Mucosa of rectum (tissue), 2 donors: ENCODE data around the gene MMP20.
"Not testable (repeated sequence)": the region's sequence is repeated elsewhere in the genome, so short reads cannot be mapped to it uniquely, and the experiment has no call there.

Experiments
- H3K27ac ChIP-seq, 2 donors: one replicate each; pipeline ENCODE4 v1.7.0; 2013; ENCODE audit warnings: inconsistent platforms in 2 of 2, low read depth in 2 of 2, low read length in 2 of 2
- H3K27me3 ChIP-seq, 2 donors: one replicate each; pipeline ENCODE4 v1.7.0; 2013; ENCODE audit warnings: low read length in 2 of 2; ENCODE audit not compliant: control insufficient read depth in 2 of 2, insufficient read depth in 2 of 2
- H3K36me3 ChIP-seq, 2 donors: one replicate each; pipeline ENCODE4 v1.7.0; 2013; ENCODE audit warnings: low read length in 2 of 2; ENCODE audit not compliant: control insufficient read depth in 2 of 2, insufficient read depth in 2 of 2
- H3K4me1 ChIP-seq, 2 donors: one replicate each; pipeline ENCODE4 v1.7.0; 2013; ENCODE audit warnings: low read length in 2 of 2, mild to moderate bottlenecking in 1 of 2; ENCODE audit not compliant: control insufficient read depth in 2 of 2, insufficient read depth in 2 of 2
- H3K4me3 ChIP-seq, 2 donors: one replicate each; pipeline ENCODE4 v1.7.0; 2013; ENCODE audit warnings: low read length in 2 of 2
- H3K9ac ChIP-seq, 2 donors: one replicate each; pipeline ENCODE4 v1.7.0; 2013; ENCODE audit warnings: low read length in 2 of 2, low read depth in 1 of 2, mild to moderate bottlenecking in 1 of 2
- H3K9me3 ChIP-seq, 2 donors: one replicate each; pipeline ENCODE4 v1.7.0; 2013; ENCODE audit warnings: low read length in 2 of 2; ENCODE audit not compliant: control insufficient read depth in 2 of 2
- donor health status: healthy.
- donor health status: Normal muscosa, but diverticular disease.

The MMP20 gene

DNA sequence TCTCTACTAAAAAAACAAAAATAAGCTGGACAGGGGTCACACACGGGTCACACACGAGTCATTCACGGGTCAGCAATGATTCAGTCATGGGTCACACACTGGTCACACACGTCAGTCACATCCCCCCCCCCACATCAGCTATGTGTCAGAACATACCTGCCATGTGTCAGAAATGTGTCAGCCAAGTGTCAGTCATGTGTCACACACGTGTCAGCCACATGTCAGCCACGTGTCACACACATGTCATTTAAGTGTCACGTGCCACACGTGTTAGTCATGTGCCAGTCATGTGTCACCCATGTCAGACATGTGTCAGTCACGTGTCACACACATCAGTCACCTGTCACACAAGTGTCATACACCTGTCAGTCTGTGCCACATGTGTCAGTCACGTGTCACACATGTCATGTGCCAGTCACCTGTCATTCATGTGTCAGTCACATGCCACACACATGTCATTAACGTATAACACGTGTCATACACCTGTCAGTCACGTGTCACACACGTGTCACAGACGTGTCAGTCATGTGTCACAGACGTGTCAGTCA, 28.7 kb upstream of the MMP20 start:
- no peak overlapping the region for H3K27ac ChIP-seq
- H3K27me3 ChIP-seq: peaks cover 0 to 2% of the 10 kb centered on the region in 2 donors
- H3K9ac ChIP-seq: no peak overlapping the region
- no peaks in the 10 kb centered on the region for H3K4me1 ChIP-seq
- H3K4me3 ChIP-seq: no peak overlapping the region
- H3K9me3 ChIP-seq: peaks cover 0 to 3% of the 10 kb centered on the region in 2 donors
- H3K36me3 ChIP-seq: no peaks in the 10 kb centered on the region

- H3K4me3 ChIP-seq: no peak overlapping the region
- no peaks in the 10 kb centered on the region for H3K9me3 ChIP-seq
- H3K36me3 ChIP-seq: no peaks in the 10 kb centered on the region
- no peaks in the 10 kb centered on the region for H3K27me3 ChIP-seq
- no peaks in the 10 kb centered on the region for H3K4me1 ChIP-seq
- H3K27ac ChIP-seq: no peak overlapping the region
- no peak overlapping the region for H3K9ac ChIP-seq
These were observed 22.3 kb upstream of the MMP20 start for GRCh38 chr11:102647430-102647829.

DNA sequence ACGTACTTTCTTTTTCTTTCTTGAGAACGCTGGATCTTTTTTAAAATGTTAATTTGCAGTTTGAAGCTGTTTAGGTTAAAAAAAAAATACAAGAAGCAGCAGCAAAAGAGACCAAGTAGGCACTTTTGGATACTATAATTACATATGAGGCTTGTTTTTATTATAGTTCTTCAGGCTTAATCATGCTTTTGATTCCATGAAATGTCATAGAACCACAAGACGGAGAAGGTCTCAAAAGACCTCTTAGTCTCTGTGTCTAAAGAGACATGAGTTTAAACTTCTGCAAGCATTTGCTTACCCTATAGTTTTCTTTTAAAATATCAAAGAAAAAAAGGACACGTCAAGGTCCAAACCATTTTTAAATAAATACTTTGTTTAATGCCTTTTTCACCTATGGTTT, 18.8 kb upstream of the MMP20 start:
- no peak overlapping the region for H3K4me3 ChIP-seq
- no peaks in the 10 kb centered on the region for H3K9me3 ChIP-seq
- H3K27ac ChIP-seq: no peak overlapping the region
- H3K9ac ChIP-seq: no peak overlapping the region
- H3K27me3 ChIP-seq: no peaks in the 10 kb centered on the region
- no peaks in the 10 kb centered on the region for H3K4me1 ChIP-seq
- no peaks in the 10 kb centered on the region for H3K36me3 ChIP-seq

DNA sequence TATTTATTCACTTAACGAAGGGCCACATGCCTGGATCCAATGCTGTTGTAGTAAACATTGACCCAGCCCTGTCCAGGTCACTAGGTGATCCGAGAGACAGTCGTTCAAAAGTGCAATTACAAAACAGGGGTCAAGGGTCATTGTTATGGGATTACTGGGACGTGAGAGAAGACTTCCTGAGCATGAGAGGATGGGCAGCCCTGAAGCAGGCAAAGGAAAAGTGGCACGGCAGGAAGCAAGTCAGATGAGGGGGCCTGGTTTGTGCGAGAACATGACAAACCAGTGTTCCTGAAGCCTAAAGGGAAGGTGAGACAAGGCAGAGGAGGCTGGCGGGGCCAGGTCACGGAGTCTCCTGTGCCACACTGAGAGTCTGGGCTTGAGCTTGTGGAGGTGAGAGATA, 15.8 kb upstream of the MMP20 start:
- no peaks in the 10 kb centered on the region for H3K9me3 ChIP-seq
- no peak overlapping the region for H3K27ac ChIP-seq
- H3K4me1 ChIP-seq: no peaks in the 10 kb centered on the region
- H3K9ac ChIP-seq: no peak overlapping the region
- H3K4me3 ChIP-seq: no peak overlapping the region
- no peaks in the 10 kb centered on the region for H3K27me3 ChIP-seq
- H3K36me3 ChIP-seq: no peaks in the 10 kb centered on the region

GRCh38 chr11:102639656-102640055, 14.5 kb upstream of the MMP20 start:
- Histone ChIP-seq H3K27me3 (no peaks in the 10 kb centered on the region), H3K9me3 (no peaks in the 10 kb centered on the region), H3K4me1 (no peaks in the 10 kb centered on the region), H3K9ac (no peak overlapping the region), H3K27ac (no peak overlapping the region), H3K4me3 (no peak overlapping the region), H3K36me3 (no peaks in the 10 kb centered on the region)

DNA sequence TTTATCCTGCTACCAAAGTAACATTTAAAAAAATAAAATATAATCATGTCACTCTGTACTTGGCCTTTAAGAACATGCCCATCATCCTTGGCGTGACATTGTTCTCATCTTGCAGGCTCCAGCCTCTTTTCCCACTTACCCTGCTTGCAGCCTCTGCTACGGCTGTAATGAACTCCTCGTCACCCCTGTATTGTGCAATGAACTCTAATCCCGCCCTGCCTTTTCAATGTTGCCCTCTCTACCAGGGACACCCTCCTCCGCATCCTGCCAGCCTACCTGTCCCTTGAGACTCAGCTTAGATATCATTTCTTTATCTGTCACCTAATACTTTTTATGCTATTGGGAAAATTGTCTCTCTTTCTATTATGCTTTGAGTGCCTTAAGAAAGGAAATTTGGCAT, 12.6 kb upstream of the MMP20 start:
- H3K36me3 ChIP-seq: no peaks in the 10 kb centered on the region

GRCh38 chr11:102633385-102634026, 8.4 kb upstream of the MMP20 start:
- Histone ChIP-seq H3K36me3 (no peaks in the 10 kb centered on the region), H3K27me3 (no peaks in the 10 kb centered on the region), H3K9me3 (no peaks in the 10 kb centered on the region), H3K4me1 (no peaks in the 10 kb centered on the region), H3K4me3 (no peak overlapping the region), H3K9ac (no peak overlapping the region), H3K27ac (no peak overlapping the region)

More for the DNA sequence above, 12.6 kb upstream of the MMP20 start:
- no peak overlapping the region for H3K27ac ChIP-seq
- no peak overlapping the region for H3K9ac ChIP-seq
- no peaks in the 10 kb centered on the region for H3K9me3 ChIP-seq
- H3K27me3 ChIP-seq: no peaks in the 10 kb centered on the region
- no peak overlapping the region for H3K4me3 ChIP-seq
- H3K4me1 ChIP-seq: no peaks in the 10 kb centered on the region

GRCh38 chr11:102632026-102632425, 6.9 kb upstream of the MMP20 start:
- no peaks in the 10 kb centered on the region for H3K27me3 ChIP-seq
- H3K4me1 ChIP-seq: no peaks in the 10 kb centered on the region
- no peak overlapping the region for H3K4me3 ChIP-seq
- no peak overlapping the region for H3K27ac ChIP-seq
- H3K9me3 ChIP-seq: no peaks in the 10 kb centered on the region
- no peaks in the 10 kb centered on the region for H3K36me3 ChIP-seq
- no peak overlapping the region for H3K9ac ChIP-seq

DNA sequence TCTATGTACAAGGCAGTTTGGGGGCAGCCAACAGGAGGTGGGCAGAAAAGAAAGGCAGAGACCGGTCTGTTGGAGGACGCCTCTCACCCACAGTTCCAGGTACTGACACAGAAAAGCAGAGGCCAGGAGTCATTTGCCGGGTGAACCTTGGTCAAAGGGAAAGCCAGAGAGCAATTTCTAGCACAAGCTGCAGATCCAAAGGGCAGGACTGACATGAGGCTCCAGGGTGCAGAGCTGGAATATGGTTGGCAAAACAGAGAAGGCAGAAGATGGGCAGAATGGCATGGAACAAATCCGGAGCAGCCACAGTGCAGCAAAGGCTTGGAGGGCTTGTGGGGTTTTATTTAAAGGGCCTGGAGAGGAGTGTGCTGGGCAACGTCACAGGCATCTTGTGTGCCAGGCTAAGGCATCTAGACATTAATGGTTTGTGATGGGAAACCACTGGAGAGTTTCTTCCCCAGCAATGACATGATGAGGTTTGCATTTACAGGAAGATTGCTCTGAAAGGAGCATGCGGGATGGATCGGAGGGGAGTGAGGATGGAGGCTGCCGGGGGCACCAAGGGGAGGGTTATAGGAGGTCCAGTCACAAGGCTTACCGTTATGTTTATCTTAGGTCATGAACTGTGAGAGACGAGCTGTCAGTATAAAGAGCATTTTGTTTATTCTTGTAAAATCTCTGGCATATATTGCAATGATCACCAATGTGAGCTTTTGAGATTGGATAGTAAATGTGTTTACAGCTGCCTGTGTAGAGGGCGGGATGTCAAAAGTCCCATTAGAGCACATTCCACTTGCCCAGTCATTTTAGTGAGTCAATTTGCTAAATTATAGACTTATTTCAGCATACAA, 5.7 kb upstream of the MMP20 start:
- no peak overlapping the region for H3K9ac ChIP-seq
- no peaks in the 10 kb centered on the region for H3K9me3 ChIP-seq
- no peaks in the 10 kb centered on the region for H3K27me3 ChIP-seq
- no peak overlapping the region for H3K27ac ChIP-seq
- H3K4me3 ChIP-seq: no peak overlapping the region
- H3K4me1 ChIP-seq: no peaks in the 10 kb centered on the region
- no peaks in the 10 kb centered on the region for H3K36me3 ChIP-seq

DNA sequence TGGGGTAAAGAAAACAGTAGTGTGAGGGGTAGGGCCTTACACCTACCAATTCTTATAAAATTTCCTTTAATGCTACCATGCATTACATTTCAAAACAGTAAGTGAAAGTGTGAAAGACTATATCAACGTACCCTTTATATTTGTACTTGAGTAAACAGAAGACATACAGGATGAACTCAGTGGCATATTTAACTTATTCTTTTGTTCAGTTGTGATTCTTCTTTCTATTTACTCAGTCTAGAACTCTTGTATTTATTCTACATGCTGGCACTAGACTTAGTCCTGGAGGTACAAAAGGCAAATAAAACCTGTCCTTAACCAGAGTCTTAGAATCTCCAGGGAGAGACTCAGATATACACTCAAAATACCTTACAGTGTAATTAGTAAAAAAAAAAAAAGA, 4.8 kb upstream of the MMP20 start:
- not testable (repeated sequence) for H3K27ac ChIP-seq, H3K9ac ChIP-seq, H3K9me3 ChIP-seq, H3K4me3 ChIP-seq, H3K4me1 ChIP-seq, H3K36me3 ChIP-seq, H3K27me3 ChIP-seq
